ENCODE data around the gene KIF19.

KIF19 gene

GRCh38 chr17:74367206-74367605 is 41.2 kb downstream of the KIF19 start, which contains the start of gene GPR142:
Gene GPR142, plus strand, starts transcription at chr17:74367506. Its CDS starts 2,035 bp downstream, at chr17:74369541.
- no peak for DNase-seq

- DNase-seq: peak in 1 of 2 experiments; percentile 47
Observed at GRCh38 chr17:74368341-74369081, 42.5 kb downstream of the KIF19 start.

- DNase-seq: no peak
Observed at GRCh38 chr17:74369221-74369620, 43.2 kb downstream of the KIF19 start.

DNA sequence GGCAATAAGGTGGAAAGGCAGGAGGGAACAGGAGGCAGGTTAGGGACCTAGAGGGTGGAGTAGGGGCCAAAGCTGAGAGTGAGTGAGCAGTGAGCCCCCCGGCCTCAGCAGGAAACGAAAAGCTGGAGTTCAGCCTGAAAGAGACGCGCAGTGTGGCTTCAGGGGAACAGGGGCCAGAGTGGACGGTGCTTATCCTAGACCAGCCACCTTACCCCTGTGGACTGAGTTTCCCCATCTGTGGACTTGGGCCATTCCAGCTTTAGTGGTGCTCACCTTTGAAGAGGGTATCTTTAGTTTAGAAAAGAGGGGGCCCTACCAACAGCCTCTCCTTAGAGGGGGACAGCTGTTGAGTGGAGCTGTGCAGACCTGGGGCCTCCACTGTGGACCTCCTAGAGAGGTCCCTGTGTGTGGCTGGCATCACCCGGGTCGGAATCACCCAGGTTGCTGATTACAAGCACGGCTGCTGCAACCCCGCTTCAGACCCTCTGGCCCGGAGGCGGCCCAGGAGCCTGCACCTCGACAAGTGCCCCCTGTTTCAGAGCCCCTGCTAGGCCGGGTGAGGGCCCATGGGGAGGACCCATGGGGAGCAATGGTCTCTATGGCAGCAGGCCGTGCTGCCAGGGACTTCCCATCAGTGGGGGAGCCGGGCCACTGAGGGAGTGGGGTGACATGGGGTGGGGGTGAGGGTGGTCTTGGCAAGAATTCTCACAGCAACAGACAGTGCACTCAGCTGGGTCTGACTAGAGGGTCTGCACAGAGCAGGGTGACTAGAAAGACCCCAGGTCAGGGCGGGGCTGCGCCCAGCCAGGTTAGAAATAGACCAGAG is 43.9 kb downstream of the KIF19 start:
- DNase-seq: no peak

DNA sequence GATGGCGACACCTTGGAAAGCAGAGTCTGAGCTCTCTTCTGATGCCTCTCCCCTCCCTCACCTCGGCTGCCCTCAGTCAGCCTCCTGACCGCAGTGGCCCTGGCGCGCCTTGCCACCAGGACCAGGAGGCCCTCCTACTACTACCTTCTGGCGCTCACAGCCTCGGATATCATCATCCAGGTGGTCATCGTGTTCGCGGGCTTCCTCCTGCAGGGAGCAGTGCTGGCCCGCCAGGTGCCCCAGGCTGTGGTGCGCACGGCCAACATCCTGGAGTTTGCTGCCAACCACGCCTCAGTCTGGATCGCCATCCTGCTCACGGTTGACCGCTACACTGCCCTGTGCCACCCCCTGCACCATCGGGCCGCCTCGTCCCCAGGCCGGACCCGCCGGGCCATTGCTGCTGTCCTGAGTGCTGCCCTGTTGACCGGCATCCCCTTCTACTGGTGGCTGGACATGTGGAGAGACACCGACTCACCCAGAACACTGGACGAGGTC is 45.7 kb downstream of the KIF19 start:
- no peak for DNase-seq

- DNase-seq: no peak
Observed at GRCh38 chr17:74372426-74372825, 46.4 kb downstream of the KIF19 start.

DNA sequence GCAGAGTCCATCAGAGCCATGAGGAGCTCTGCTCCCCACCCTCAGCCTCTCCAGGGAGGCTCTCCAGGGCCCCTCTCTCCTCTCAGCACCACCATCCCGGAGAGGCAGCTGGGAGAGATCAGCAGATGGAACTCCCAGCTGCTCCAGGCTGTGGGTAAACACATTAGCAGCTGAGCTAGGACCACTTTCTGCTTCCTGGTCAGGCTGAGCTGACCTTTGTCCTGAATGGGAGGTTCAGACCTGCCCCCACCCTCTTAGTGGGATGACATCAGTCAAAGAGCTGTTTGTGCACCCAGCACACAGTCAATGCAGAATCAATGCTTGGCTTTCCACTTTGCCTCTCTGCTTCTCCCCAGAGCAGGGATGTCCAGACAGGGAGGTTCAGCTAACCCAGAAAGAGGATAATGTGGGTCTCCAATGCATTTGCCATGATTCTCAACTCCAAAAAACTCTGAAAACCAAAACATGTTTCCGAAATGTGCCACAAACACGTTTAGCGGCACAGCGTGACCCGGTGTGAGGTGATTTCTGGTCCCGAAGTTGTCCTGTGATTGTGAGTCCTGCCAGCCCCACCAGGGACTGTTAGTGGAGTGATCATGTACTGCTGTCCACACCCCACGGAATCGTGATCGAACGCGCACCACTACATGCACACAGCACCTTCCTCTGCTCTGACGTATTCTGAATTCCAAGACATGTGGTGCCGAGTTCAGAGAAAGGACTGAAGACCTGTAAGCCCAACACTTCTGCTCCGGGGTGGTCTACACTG is 48.0 kb downstream of the KIF19 start:
- no peak for DNase-seq

GRCh38 chr17:74374858-74375257 is 48.8 kb downstream of the KIF19 start:
- DNase-seq: no peak

- peak in 1 of 2 experiments; percentile 32 for DNase-seq
Observed at GRCh38 chr17:74379495-74380085, 53.6 kb downstream of the KIF19 start.

DNA sequence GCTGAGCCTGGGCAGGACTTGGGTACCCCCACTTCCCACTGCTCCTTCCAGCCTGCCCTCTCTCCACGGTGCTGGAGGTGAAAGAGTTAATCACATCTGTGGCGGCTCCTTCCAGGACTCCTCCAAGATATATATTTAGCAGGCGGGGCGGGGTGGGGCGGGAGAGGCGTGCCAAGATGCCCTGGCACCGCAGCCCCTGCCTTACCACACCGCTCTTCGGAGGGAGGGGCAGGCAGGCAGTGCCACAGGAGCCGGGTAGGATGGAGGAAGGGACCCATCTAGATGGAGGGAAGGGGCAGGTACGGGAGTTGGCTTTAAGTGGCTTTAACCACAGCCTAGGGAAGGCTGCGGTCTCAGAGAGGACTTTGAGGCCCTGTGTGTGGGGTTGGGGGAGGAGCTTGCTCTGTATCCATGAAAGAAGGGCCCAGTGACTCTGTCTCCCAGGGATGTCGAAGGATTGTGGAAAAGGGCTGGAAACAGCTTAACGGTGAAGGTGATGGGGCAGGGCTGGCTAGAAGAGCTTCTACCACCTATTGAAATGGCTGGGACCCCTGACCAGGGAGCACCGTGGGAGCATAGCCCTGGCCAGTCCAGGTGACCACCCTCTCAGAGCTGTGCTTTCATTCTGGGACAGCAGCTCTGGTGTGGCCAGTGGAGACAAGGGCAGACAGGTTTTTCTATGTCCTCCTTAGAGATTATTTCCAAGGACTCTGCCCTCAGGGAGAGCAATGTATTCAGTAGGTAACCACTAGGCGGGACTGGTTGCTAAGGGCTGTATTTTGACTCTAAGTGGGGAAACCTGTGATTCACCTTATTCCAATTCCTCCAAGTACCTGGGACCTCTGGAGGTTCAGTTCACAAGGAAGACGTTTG is 54.3 kb downstream of the KIF19 start:
- no peak for DNase-seq

DNA sequence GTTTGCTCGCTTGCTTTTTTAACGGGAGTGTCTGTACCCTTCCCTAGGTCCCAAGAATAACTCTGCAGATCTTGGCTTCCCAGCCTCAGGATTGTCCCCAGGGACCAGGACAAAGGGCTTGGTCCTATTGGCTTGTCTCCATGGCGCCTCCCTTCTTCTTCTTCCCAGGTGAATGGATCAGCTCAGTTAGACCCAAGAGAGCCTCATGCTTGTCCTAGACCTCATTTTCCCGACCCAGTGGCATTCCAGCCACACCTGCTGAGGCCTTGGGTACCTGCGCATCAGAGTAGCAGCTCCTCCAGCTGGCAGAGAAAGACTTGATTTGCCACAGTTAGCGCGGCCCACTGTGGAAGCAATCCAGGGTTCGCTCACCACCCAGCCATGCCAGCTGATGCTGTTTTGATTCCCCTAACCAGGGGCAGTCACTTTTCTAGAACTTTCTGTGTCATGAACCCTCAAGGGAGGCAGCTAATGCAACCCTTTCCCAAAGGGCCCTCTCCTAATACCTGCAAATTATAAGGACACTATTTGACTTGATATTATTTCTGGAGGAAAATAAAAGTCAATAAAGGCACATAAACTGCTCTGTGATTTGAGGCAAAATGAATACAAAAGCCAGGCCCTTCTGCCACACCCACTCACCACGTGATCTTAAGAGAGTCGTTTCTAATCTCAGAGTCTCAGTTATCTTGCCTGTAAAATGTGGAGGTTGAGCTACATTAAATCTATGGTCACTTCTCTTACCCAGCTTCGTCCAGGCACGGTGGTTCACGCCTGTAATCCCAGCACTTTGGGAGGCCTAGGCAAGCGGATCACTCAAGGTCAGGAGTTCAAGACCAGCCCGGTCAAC is 55.2 kb downstream of the KIF19 start:
- no peak for DNase-seq

DNA sequence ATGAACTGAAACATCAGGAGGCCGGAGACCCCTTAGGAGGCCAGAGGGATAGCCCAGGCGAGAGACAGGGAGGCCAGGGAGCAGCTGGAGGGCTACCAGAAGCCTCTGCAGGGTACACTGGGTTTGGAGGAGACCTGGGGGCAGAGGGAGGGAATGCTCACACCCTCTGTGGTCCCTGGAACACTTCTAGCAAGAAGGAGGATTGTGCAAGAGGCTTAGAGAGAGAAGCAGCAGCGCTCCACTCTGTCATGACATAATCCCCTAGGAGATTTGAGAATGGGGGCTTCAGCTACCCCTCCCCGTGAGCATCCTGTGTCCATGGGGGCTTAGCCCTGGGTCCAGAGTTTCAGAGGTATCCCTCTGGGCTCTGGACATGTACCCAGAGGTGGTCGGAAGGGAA is 57.1 kb downstream of the KIF19 start:
- DNase-seq: no peak

- no peak for DNase-seq
Observed at GRCh38 chr17:74385201-74385600, 59.2 kb downstream of the KIF19 start.

DNA sequence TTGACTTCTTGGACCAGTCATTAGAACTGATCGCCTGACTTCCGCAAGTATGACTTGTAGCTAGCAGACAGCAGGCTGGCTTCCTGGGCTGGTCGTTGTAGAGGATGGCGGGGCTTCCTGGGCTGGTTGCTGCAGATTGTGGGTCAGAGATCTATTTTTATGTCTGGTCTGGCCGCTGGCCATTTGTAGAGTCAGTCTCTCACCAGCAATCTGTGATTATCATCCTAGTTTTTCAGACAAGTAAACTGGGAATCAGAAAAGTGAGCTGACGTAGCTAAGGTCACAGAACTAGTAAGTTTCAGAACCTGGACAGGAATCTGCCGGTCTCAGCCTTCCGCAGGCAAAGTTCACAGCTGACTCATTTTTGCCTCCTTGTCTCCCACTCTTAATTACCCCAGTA is 60.4 kb downstream of the KIF19 start:
- DNase-seq: no peak

- no peak for DNase-seq
Observed at GRCh38 chr17:74387365-74388218, 61.6 kb downstream of the KIF19 start.

DNA sequence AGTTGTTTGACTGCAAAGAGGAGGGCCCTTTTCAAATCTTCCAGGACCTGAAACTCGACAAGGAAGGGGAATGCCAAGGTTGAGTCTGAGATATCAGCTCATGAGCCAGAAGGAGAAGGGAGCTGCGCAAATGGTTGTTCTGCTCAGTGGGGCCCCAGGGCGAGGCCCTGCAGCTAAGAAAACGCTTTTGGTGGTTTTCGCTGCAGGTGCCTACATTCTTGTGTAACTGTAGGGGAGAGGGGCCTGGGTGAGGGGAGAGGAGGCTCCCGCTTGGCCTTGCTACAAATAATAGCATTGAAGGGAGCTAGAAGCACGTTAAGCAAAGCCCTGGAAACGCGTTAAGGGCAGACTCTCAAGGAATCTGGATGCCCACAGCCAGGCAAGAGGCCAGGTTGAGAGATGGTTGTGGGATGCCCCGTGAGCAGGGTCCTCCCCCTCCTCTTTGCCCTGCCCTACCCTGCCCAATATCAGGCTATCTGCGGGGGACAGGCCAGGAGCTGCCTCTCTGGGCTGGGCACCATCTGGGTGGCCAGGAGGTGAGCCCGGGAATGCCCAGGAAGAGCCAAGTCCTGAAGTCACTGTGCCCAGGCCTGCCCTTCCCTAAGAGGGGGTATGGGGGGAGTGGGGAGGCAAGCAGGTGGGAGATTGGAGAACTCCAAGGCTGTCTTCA is 63.2 kb downstream of the KIF19 start:
- no peak for DNase-seq

GRCh38 chr17:74389937-74390679 is 64.1 kb downstream of the KIF19 start:
- no peak for DNase-seq
